HFFc6 (cell line): ENCODE data around the gene TMOD1. TPM values are rescaled to one million over a fixed set of nuclear protein-coding genes. Genes with fewer than 3 reads are reported as not detected.

Experiments
- DNase-seq: peaks from one replicate; pipeline ENCODE4 v3.0.0-alpha.2; 2018
- H3K27ac Mint-ChIP-seq: 2 replicates; pipeline ENCODE4 v1.8.0; 2020; ENCODE audit warnings: mild to moderate bottlenecking, mixed read lengths
- H3K27me3 Mint-ChIP-seq: 2 replicates; pipeline ENCODE4 v1.8.0; 2021; ENCODE audit warnings: mild to moderate bottlenecking, moderate library complexity, mixed read lengths; ENCODE audit not compliant: insufficient read depth
- H3K36me3 Mint-ChIP-seq: 2 replicates; pipeline ENCODE4 v1.8.0; 2021; ENCODE audit warnings: low read depth, mixed read lengths
- H3K4me1 Mint-ChIP-seq: 2 replicates; pipeline ENCODE4 v1.8.0; 2020; ENCODE audit warnings: low read depth, mixed read lengths
- H3K4me3 Mint-ChIP-seq: 2 replicates; pipeline ENCODE4 v1.8.0; 2020; ENCODE audit warnings: mild to moderate bottlenecking, moderate library complexity, mixed read lengths
- H3K9me3 Mint-ChIP-seq: 2 replicates; pipeline ENCODE4 v1.8.0; 2020; ENCODE audit warnings: mild to moderate bottlenecking, mixed read lengths
- total RNA-seq, 6 experiments: library from RNA; stranded (reverse); fragmentation: NEBNext Ultra II Directional; extraction: Animal tissue kit (Norgen Biotek cat#: 25700); gene quantifications; 2 replicates in 1 of 6; 3 replicates in 5 of 6; pipeline ENCODE4 v1.2.3, GENCODE V29; 2021
- TF ChIP-seq, protein P1 (sequence below): fragments of 200-600 bp; sonication (generic); IDR thresholded peaks from 2 replicates; pipeline ENCODE4 v1.5.0; 2021; ENCODE audit warnings: antibody characterized with exemption, mild to moderate bottlenecking

The TMOD1 gene
- total RNA-seq, 6 experiments from 2014 or later: 0.14 to 0.60 (median 0.57) TPM

GRCh38 chr9:97547098-97547829 lies 45.8 kb downstream of the TMOD1 start:
- no peaks in the 10 kb centered on the region for H3K9me3 Mint-ChIP-seq
- peaks cover 10% of the 10 kb centered on the region; the same call in 1 of the 2 replicates for H3K4me1 Mint-ChIP-seq
- no peak for DNase-seq
- H3K27me3 Mint-ChIP-seq: peaks cover 40% of the 10 kb centered on the region
- TF ChIP-seq, protein P1, sequence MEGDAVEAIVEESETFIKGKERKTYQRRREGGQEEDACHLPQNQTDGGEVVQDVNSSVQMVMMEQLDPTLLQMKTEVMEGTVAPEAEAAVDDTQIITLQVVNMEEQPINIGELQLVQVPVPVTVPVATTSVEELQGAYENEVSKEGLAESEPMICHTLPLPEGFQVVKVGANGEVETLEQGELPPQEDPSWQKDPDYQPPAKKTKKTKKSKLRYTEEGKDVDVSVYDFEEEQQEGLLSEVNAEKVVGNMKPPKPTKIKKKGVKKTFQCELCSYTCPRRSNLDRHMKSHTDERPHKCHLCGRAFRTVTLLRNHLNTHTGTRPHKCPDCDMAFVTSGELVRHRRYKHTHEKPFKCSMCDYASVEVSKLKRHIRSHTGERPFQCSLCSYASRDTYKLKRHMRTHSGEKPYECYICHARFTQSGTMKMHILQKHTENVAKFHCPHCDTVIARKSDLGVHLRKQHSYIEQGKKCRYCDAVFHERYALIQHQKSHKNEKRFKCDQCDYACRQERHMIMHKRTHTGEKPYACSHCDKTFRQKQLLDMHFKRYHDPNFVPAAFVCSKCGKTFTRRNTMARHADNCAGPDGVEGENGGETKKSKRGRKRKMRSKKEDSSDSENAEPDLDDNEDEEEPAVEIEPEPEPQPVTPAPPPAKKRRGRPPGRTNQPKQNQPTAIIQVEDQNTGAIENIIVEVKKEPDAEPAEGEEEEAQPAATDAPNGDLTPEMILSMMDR: no peak
- no peaks in the 10 kb centered on the region for H3K36me3 Mint-ChIP-seq
- no peak overlapping the region for H3K4me3 Mint-ChIP-seq
- no peak overlapping the region for H3K27ac Mint-ChIP-seq

- Mint-ChIP-seq H3K27ac (no peak overlapping the region), H3K36me3 (no peaks in the 10 kb centered on the region), H3K4me3 (no peak overlapping the region)
Measured at GRCh38 chr9:97548379-97548778, 46.9 kb downstream of the TMOD1 start.

GRCh38 chr9:97548819-97549540 lies 47.5 kb downstream of the TMOD1 start:
- no peaks in the 10 kb centered on the region for H3K36me3 Mint-ChIP-seq
- no peak for DNase-seq
- TF ChIP-seq, protein P1: no peak
- H3K9me3 Mint-ChIP-seq: no peaks in the 10 kb centered on the region
- no peak overlapping the region for H3K4me3 Mint-ChIP-seq
- no peak overlapping the region for H3K27ac Mint-ChIP-seq
- H3K27me3 Mint-ChIP-seq: peaks cover 43% of the 10 kb centered on the region
- peaks cover 10% of the 10 kb centered on the region; the same call in 1 of the 2 replicates for H3K4me1 Mint-ChIP-seq

More at GRCh38 chr9:97548379-97548778, 46.9 kb downstream of the TMOD1 start:
- TF ChIP-seq, protein P1: no peak
- peaks cover 10% of the 10 kb centered on the region; the same call in 1 of the 2 replicates for H3K4me1 Mint-ChIP-seq
- no peak for DNase-seq
- H3K9me3 Mint-ChIP-seq: no peaks in the 10 kb centered on the region
- H3K27me3 Mint-ChIP-seq: peaks cover 39% of the 10 kb centered on the region

GRCh38 chr9:97550386-97550785 lies 48.9 kb downstream of the TMOD1 start:
- Mint-ChIP-seq H3K36me3 (no peaks in the 10 kb centered on the region), H3K4me1 (peaks cover 5% of the 10 kb centered on the region; the same call in 1 of the 2 replicates), H3K27me3 (peaks cover 54% of the 10 kb centered on the region), H3K4me3 (no peak overlapping the region), H3K9me3 (no peaks in the 10 kb centered on the region), H3K27ac (no peak overlapping the region)
- no peak for DNase-seq
- TF ChIP-seq, protein P1: no peak

DNA sequence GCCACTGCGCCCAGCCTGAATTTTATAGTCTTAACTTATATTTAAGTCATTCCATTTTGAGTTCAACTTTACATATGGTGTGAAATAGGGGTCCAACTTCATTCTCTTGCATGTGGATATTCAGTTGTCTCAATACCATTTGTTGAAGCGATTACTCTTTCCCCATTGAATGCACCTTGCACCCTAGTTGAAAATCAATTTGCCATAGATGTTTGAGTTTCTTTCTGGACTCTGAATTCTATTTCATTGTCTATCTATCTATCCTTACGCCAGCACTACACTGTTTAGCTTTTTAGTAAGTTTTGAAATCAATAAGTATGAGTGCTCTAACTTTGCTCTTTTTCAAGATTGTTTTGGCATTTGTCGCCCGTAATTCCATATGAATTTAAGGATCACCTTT lies 49.8 kb downstream of the TMOD1 start:
- TF ChIP-seq, protein P1: no peak
- Mint-ChIP-seq H3K27ac (no peak overlapping the region), H3K4me3 (no peak overlapping the region)

More for the DNA sequence above, 49.8 kb downstream of the TMOD1 start:
- DNase-seq: no peak
- H3K9me3 Mint-ChIP-seq: no peaks in the 10 kb centered on the region
- peaks cover 58% of the 10 kb centered on the region for H3K27me3 Mint-ChIP-seq
- no peaks in the 10 kb centered on the region for H3K36me3 Mint-ChIP-seq
- no peaks in the 10 kb centered on the region; the same call in 1 of the 2 replicates for H3K4me1 Mint-ChIP-seq
